Tibial nerve (tissue), 3 donors: ENCODE data around the gene PARP4.
"Not testable (repeated sequence)": the region's sequence is repeated elsewhere in the genome, so short reads cannot be mapped to it uniquely, and the experiment has no call there.

Source experiments
- POLR2A ChIP-seq, 2 donors: fragments of 450-650 bp; IDR thresholded peaks; one replicate each; pipeline ENCODE4 v1.6.1; 2017; ENCODE audit warnings: antibody characterized with exemption in 2 of 2, mild to moderate bottlenecking in 2 of 2, moderate library complexity in 2 of 2
- TF ChIP-seq, protein P1 (sequence below), 5 experiments: fragments of 200-600 bp in 3 of 5; fragments of 450-650 bp in 2 of 5; sonication (generic) in 3 of 5; IDR thresholded peaks; one replicate each; pipeline ENCODE4 v1.5.1; 2016 to 2019; ENCODE audit warnings: antibody characterized with exemption in 5 of 5, mild to moderate bottlenecking in 3 of 5, moderate library complexity in 2 of 5

DNA sequence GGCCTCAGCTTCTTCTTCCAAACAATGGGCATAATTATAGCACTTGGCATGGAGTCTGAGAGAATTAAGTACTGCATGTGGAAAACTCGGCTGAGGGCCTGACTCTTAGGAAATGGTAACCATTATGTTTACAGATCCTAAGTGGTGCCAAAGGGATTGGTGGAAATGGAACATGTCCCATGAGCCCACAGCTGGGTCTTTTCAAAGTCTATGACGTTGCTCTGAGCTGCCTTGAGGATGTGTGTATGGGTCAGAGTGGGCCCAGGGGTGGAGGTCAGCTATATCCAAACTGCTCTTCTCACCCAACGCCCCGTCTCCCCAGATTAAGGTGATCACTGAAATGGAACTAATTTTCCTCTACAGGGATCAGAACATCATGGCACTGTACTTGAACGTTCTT is 40.4 kb downstream of the PARP4 start:
- TF ChIP-seq, protein P1, sequence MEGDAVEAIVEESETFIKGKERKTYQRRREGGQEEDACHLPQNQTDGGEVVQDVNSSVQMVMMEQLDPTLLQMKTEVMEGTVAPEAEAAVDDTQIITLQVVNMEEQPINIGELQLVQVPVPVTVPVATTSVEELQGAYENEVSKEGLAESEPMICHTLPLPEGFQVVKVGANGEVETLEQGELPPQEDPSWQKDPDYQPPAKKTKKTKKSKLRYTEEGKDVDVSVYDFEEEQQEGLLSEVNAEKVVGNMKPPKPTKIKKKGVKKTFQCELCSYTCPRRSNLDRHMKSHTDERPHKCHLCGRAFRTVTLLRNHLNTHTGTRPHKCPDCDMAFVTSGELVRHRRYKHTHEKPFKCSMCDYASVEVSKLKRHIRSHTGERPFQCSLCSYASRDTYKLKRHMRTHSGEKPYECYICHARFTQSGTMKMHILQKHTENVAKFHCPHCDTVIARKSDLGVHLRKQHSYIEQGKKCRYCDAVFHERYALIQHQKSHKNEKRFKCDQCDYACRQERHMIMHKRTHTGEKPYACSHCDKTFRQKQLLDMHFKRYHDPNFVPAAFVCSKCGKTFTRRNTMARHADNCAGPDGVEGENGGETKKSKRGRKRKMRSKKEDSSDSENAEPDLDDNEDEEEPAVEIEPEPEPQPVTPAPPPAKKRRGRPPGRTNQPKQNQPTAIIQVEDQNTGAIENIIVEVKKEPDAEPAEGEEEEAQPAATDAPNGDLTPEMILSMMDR (IDR thresholded peaks at IDR 0.05) = not testable (repeated sequence)
- TF ChIP-seq POLR2A (IDR thresholded peaks at IDR 0.05) = not testable (repeated sequence)
